Activated naive CD8-positive, alpha-beta T cell treated with anti-CD3 and anti-CD28 coated beads, Interleukin-2, amount 50 U/mL, for 24 hours (primary cell): ENCODE data around the gene PRPS2.

Experiments used
- ATAC-seq: fragments of 150-1000 bp; cut with Tn5 transposase; one replicate; pipeline ENCODE4 v1.10.0; 2021
- DNase-seq: peaks from one replicate; pipeline ENCODE4 v3.0.0; 2021
- H3K27ac Mint-ChIP-seq: one replicate; pipeline ENCODE4 v1.8.0; 2021; ENCODE audit warnings: mild to moderate bottlenecking, mixed read lengths
- H3K27me3 Mint-ChIP-seq: one replicate; pipeline ENCODE4 v1.8.0; 2021; ENCODE audit warnings: mixed read lengths
- H3K36me3 Mint-ChIP-seq: one replicate; pipeline ENCODE4 v1.8.0; 2021; ENCODE audit warnings: low read depth, mixed read lengths
- H3K4me1 Mint-ChIP-seq: one replicate; pipeline ENCODE4 v1.8.0; 2021; ENCODE audit warnings: mixed read lengths
- H3K4me3 Mint-ChIP-seq: one replicate; pipeline ENCODE4 v1.8.0; 2021; ENCODE audit warnings: mild to moderate bottlenecking, moderate library complexity, mixed read lengths
- H3K9me3 Mint-ChIP-seq: one replicate; pipeline ENCODE4 v1.8.0; 2021; ENCODE audit warnings: mixed read lengths

The PRPS2 gene

DNA sequence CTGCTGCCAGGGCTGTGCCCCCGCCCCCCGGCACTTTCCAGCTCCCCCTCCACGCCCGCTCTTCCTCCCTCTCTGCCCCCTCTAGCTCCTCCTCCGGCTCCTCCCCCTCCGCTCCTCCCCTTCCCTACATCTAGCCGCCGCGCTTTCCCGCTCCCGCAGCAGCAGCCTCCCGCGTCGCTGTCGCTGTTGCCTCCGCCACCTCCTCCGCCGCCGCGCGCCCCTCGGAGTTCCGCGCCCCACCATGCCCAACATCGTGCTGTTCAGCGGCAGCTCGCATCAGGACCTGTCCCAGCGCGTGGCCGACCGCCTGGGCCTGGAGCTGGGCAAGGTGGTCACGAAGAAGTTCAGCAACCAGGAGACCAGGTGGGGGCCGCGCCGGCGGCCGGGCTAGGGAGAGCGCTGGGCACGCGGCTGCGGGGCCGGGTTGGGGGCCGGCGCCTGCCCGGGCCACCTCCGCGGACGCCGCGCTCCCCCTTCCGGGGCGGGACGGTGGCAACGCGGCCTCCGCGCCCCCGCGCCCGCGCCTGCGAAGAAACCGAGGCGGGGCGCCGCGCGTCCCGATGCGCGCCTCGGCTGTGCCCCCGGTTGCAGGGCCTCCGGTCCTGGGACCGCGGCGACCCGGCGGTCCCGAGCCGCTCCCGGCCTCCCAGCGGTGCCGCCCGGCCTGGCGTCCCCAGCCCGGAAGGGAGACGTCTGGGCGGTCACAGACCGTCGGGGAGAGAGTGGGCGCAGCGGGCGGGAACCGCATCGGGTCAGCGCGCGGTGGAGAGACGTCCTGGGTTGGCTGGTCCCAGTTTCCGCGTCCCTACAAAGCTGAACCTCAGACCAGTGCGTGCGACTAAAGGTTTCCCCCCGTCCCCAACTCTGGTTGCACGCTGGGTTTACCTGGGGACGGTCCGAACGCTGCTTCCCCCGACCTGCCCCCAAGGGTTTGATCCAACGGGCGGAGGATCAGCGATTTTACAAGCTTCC lies at the start of gene PRPS2:
PRPS2 (plus strand) TSS at position 156 of the 972 bp plus-strand sequence; CDS start at position 242, 86 bp downstream.
- Mint-ChIP-seq H3K27me3 (no peaks in the 10 kb centered on the region), H3K9me3 (no peaks in the 10 kb centered on the region), H3K27ac (peak within 1 kb of the TSS; percentile 75), H3K4me3 (peak within 1 kb of the TSS; percentile 81), H3K36me3 (peaks cover 25% of the 10 kb centered on the region), H3K4me1 (peaks cover 29% of the 10 kb centered on the region)
- peak; percentile 92 for ATAC-seq
- DNase-seq: peak; percentile 75

DNA sequence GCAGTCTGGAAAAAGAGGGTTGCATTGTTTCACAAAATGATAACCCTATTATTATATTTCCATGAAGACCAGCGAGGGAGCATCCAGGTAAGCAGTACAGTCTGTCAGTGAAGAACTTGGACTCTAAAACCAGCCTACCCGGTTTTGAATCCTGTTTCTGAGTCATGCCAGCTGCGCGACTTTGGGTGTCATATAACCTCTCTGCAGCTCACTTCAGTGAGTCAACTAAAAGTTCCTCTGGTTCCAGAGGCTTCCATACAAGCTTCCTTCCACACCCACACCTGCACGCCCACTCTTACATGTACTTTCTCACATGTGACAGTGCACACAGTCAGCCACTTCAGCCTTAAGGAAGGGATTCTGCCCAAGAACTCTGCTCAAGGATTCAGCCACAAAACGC lies 49.8 kb upstream of the PRPS2 start:
- no peaks in the 10 kb centered on the region for H3K9me3 Mint-ChIP-seq
- no peaks in the 10 kb centered on the region for H3K4me1 Mint-ChIP-seq
- ATAC-seq: no peak
- H3K36me3 Mint-ChIP-seq: no peaks in the 10 kb centered on the region
- no peak overlapping the region for H3K4me3 Mint-ChIP-seq
- peaks cover 3% of the 10 kb centered on the region for H3K27me3 Mint-ChIP-seq
- no peak overlapping the region for H3K27ac Mint-ChIP-seq
- DNase-seq: no peak

DNA sequence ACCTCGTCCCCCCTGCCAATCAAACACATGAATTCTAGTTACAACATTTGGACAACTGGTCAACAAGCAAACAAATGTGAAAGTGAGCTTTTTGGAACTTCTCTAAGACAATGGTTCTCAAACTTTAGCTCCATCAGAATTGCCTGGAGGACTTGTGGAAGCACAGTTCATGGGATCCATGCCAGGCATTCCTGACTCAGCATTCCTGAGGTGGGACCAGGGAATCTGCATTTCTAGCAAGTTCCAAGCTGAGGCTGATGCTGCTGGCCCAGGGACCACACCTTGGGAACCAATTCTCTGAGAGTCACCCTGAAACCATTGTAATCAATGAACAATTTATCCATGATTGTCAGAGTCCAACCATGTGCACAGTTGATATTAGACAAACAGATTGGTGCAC lies 43.8 kb upstream of the PRPS2 start:
- DNase-seq: no peak
- ATAC-seq: no peak
- H3K36me3 Mint-ChIP-seq: no peaks in the 10 kb centered on the region
- no peaks in the 10 kb centered on the region for H3K4me1 Mint-ChIP-seq
- H3K27ac Mint-ChIP-seq: no peak overlapping the region
- H3K4me3 Mint-ChIP-seq: no peak overlapping the region
- H3K27me3 Mint-ChIP-seq: no peaks in the 10 kb centered on the region
- H3K9me3 Mint-ChIP-seq: no peaks in the 10 kb centered on the region

DNA sequence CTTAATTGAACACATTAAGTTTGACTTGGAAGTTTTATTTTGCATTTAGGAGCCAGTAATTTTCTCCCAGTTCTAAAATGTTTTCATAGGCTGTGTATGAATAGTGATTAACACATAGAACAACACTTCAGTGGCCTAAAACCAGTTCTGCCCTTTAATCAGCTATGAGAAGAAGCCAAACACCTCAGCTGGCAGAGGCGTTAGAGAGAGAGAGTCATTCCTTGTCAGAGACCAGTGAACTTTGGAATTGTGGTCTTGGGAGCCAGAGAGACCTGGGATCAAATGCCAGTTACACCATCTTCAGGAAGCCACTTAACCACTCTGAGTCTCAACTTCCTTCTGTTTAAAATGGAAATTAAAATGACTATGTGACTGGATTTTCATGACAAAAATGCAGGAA lies 39.3 kb upstream of the PRPS2 start:
- no peak for DNase-seq
- no peaks in the 10 kb centered on the region for H3K27me3 Mint-ChIP-seq
- ATAC-seq: no peak
- H3K36me3 Mint-ChIP-seq: no peaks in the 10 kb centered on the region
- no peak overlapping the region for H3K27ac Mint-ChIP-seq
- H3K4me3 Mint-ChIP-seq: no peak overlapping the region
- no peaks in the 10 kb centered on the region for H3K4me1 Mint-ChIP-seq
- H3K9me3 Mint-ChIP-seq: no peaks in the 10 kb centered on the region

DNA sequence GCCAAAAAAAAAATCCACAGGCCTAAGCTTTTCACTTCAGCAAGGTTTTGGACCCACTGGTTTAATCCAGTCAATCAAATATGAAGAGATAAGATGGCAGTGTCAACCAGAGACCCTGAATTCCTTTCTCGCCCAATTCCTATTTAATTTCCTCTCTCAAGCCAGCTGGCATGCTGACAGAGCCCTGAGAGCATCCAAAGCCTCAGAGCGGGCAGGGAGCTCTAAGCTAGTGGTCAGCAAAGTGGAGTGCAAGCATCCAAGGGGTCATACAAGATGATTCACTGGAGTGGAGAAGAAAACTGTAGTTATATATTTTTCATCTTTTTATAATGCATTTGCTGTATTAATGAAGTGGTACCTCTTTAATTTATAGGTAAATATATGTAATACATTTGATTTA lies 37.8 kb upstream of the PRPS2 start:
- ATAC-seq (no peak), DNase-seq (no peak)
- no peaks in the 10 kb centered on the region for H3K36me3 Mint-ChIP-seq
- no peaks in the 10 kb centered on the region for H3K9me3 Mint-ChIP-seq
- H3K4me3 Mint-ChIP-seq: no peak overlapping the region
- H3K4me1 Mint-ChIP-seq: no peaks in the 10 kb centered on the region
- no peak overlapping the region for H3K27ac Mint-ChIP-seq
- H3K27me3 Mint-ChIP-seq: no peaks in the 10 kb centered on the region

DNA sequence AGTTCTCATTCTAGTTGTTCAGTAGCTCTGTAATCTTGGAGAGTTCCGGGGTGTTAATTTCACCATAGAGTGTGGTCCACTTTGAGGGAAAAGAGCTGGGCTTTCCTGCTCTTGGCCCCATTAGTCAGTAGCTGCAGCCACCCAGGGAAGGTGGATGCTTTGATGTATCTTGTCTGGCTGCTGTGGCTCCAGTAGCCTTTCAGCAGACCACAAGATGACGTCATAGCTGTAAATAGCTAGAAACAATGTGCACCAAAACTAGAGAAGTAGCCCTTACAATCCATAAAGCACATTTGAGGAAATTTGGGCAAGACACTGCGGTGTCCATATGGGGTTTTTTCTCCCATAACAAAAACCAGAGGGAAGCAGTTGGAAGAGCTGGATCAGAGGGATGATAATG lies 32.9 kb upstream of the PRPS2 start:
- no peaks in the 10 kb centered on the region for H3K4me1 Mint-ChIP-seq
- H3K36me3 Mint-ChIP-seq: no peaks in the 10 kb centered on the region
- H3K27ac Mint-ChIP-seq: no peak overlapping the region
- no peaks in the 10 kb centered on the region for H3K9me3 Mint-ChIP-seq
- ATAC-seq (no peak), DNase-seq (no peak)
- no peak overlapping the region for H3K4me3 Mint-ChIP-seq
- no peaks in the 10 kb centered on the region for H3K27me3 Mint-ChIP-seq

DNA sequence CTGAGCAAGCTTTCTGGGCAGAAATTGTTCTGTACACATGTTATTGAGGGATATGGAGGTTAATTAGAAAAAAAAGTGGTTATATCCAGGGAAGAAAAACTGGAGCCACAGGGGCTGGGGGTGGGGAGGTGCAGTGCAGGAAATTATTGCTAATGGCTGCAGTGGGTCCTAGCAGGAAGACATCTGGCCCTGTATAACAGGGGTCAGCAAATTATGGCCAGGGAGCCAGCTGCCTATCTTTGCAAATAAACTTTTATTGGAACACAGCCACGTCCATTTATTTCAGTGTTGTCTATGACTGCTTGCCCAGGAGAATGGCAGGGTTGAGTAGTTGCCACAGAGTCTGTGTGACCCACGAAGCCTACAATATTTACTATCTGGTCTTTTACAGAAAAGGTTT lies 23.4 kb upstream of the PRPS2 start:
- peaks cover 10% of the 10 kb centered on the region for H3K4me1 Mint-ChIP-seq
- no peak overlapping the region for H3K4me3 Mint-ChIP-seq
- no peak for ATAC-seq
- no peaks in the 10 kb centered on the region for H3K36me3 Mint-ChIP-seq
- no peak overlapping the region for H3K27ac Mint-ChIP-seq
- H3K27me3 Mint-ChIP-seq: peaks cover 16% of the 10 kb centered on the region
- DNase-seq: no peak
- H3K9me3 Mint-ChIP-seq: no peaks in the 10 kb centered on the region

DNA sequence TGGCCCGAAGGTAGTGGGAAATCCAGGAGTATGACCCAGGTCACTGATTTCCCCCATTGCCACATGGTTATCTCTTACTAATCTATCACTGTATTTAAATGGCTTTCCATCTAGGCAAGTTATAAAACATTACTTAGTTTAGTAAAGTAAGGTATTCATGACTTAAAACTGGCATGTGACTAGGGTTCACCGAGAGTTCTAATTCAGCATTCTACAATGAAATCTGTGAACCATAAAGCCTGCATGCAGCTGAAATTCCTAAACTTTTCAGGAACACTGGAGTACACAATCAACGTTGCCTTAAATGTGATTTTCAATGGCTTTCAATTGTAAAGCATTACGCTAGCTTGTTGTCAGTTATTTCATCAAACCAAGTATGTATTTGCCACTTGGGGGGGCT lies 22.7 kb upstream of the PRPS2 start:
- H3K4me1 Mint-ChIP-seq: peaks cover 10% of the 10 kb centered on the region
- peaks cover 16% of the 10 kb centered on the region for H3K27me3 Mint-ChIP-seq
- H3K36me3 Mint-ChIP-seq: no peaks in the 10 kb centered on the region
- no peak for DNase-seq
- H3K9me3 Mint-ChIP-seq: no peaks in the 10 kb centered on the region
- no peak overlapping the region for H3K4me3 Mint-ChIP-seq
- no peak overlapping the region for H3K27ac Mint-ChIP-seq
- no peak for ATAC-seq

DNA sequence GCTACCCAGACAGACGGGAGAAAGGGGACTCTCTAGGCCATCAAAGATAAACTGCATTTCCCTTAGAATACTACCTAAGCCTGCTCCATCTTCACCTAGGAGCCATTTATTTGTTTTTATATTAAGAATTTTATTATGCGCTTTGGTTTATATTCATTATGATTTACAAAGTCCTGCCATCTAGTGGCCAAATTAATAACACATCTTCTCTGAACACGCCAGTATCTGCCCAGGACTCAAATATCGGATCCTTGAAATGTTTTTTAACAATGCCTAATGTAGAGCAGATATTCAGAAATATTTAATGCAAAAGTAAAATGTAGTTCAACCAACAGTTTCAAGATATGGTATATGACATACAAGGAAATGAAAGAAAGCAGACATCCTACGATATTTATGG lies 20.8 kb upstream of the PRPS2 start:
- peaks cover 14% of the 10 kb centered on the region for H3K27me3 Mint-ChIP-seq
- no peaks in the 10 kb centered on the region for H3K9me3 Mint-ChIP-seq
- peaks cover 10% of the 10 kb centered on the region for H3K4me1 Mint-ChIP-seq
- ATAC-seq: no peak
- no peaks in the 10 kb centered on the region for H3K36me3 Mint-ChIP-seq
- no peak overlapping the region for H3K27ac Mint-ChIP-seq
- no peak overlapping the region for H3K4me3 Mint-ChIP-seq
- DNase-seq: no peak

DNA sequence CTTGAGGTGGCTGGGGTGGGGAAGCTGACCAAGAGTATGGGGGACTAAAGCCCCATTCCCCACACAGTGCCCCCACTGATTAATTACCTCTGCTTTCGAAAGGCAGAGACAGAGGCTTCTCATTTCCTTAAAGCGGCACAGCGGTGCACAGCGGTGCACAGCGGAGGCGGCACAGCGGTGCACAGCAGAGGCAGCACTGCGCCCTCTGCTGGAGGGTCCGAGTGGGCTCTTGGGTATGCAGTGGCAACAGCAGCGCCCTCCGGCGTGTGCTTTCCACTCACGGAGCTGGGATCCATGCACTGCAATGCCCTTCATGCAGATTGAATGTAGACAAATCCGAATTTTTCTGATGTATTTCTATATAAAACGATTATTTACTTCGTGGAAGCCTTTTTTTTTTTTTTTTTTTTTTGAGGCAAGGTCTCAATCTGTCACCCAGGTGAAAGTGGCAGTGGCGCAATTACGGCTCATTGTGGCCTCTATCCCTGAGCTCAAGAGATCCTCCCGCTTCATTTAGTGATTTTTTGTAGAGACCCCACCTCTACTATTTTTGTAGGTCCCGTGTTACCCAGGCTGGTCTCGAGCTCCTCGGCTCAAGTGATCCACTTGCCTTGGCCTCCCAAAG lies 19.7 kb upstream of the PRPS2 start:
- H3K4me1 Mint-ChIP-seq: peaks cover 10% of the 10 kb centered on the region
- DNase-seq (peak; percentile 67), ATAC-seq (peak; percentile 100)
- H3K9me3 Mint-ChIP-seq: no peaks in the 10 kb centered on the region
- H3K4me3 Mint-ChIP-seq: no peak overlapping the region
- H3K27me3 Mint-ChIP-seq: peaks cover 17% of the 10 kb centered on the region
- H3K36me3 Mint-ChIP-seq: no peaks in the 10 kb centered on the region
- no peak overlapping the region for H3K27ac Mint-ChIP-seq

DNA sequence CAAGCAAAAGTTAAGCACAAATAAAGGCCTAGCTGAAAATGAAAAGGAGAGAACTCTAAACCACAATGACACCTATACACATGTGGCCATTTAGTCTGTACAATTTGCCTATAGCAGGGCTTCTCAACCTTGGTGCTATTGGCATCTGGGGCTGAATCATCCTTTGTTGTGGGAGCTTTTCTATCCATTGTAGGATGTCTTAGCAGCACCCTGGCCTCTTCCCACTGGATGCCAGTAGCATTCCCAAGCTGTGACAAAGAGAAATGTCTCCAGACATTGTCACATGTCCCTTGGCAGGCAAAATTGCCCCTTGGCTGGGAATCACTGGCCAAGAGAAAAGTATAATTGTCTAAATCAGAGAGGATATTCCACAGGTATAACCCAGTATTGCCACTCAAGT lies 13.5 kb upstream of the PRPS2 start:
- H3K4me3 Mint-ChIP-seq: no peak overlapping the region
- ATAC-seq (no peak), DNase-seq (no peak)
- H3K27me3 Mint-ChIP-seq: peaks cover 6% of the 10 kb centered on the region
- H3K27ac Mint-ChIP-seq: no peak overlapping the region
- no peaks in the 10 kb centered on the region for H3K4me1 Mint-ChIP-seq
- no peaks in the 10 kb centered on the region for H3K36me3 Mint-ChIP-seq
- no peaks in the 10 kb centered on the region for H3K9me3 Mint-ChIP-seq

DNA sequence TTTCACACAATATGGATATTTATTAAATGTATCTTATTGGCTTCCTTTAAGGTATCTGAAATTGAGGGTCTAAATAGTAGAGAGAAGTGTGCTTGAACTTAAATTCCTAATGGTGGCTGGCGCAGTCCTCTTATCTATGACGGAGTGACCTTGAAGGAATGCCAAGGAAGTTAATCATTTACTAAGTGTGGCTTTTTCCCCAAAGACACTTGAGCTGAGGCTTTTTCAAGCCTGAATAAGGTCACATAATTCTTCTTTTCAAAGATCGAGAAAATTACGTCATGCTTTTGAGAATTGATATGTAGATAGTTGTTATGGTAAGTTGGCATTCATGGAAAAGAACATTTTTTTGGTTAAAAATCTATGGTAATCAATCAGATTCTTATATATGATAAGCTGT lies 11.7 kb upstream of the PRPS2 start:
- Mint-ChIP-seq H3K4me1 (no peaks in the 10 kb centered on the region), H3K9me3 (no peaks in the 10 kb centered on the region), H3K27me3 (peaks cover 3% of the 10 kb centered on the region), H3K27ac (no peak overlapping the region), H3K4me3 (no peak overlapping the region), H3K36me3 (no peaks in the 10 kb centered on the region)
- no peak for ATAC-seq
- DNase-seq: no peak

DNA sequence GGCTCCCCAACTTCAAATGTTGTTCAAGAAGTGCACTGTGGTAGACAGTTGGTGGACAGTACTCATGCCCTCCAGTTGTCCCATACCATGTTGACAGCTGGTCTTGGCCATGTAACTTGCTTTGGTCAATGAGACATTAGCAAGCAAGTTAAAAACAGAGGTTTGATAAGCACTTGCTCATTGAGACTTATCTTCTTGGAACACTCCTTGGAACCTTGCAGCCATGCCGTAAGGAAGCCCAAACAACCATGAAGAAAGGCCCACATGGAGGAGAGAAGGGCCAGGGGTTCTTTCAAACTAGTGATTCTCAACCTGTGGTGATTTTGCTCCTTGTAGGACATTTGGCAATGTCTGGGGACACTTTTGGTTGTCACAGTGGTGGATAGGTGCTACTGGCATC lies 2.6 kb upstream of the PRPS2 start:
- no peak for DNase-seq
- Mint-ChIP-seq H3K36me3 (peaks cover 11% of the 10 kb centered on the region), H3K27me3 (no peaks in the 10 kb centered on the region), H3K27ac (no peak overlapping the region), H3K4me3 (no peak overlapping the region), H3K4me1 (peaks cover 23% of the 10 kb centered on the region), H3K9me3 (no peaks in the 10 kb centered on the region)
- no peak for ATAC-seq

DNA sequence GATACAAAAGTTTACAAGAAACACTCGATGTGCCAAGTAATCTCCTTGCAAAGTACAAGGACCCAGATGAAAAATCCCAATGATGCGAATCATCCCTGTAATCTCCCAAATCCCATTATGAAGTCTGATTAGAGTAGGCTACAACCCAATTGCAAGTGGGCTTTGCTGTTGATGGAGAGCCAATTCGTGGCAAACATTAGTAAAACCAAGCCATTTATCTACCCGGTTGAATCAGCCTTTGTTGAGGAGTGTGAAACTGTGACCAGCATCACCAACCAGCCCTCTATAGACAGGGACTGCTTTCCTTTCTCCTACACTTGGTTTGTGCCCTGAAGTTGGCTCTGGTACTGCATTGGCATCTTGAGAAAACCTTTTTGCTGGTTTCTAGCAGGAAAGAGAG lies 1.2 kb upstream of the PRPS2 start:
- no peaks in the 10 kb centered on the region for H3K9me3 Mint-ChIP-seq
- H3K36me3 Mint-ChIP-seq: peaks cover 22% of the 10 kb centered on the region

DNA sequence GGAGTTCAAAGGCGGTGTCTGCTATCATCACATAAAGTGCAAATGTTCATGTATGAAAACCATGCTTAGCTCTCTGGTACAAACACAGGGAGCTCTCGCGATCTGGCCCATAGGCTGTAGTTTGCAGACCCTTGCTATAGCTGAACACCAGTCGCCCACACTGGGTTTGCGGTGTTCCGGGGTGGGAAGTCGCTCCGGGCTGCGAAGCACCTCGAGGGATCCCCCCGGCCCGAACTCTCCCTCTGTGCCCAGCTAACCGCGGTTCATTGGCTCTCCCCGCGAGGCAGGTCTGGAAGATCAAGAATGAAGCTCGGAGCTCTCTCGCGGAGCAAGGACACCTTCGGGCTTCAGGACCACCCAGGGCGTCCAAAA lies 341 bp upstream of the PRPS2 start:
- Mint-ChIP-seq H3K27me3 (no peaks in the 10 kb centered on the region), H3K36me3 (peaks cover 25% of the 10 kb centered on the region), H3K27ac (peak overlapping the region; percentile 71), H3K4me1 (peaks cover 29% of the 10 kb centered on the region), H3K9me3 (no peaks in the 10 kb centered on the region), H3K4me3 (peak overlapping the region; percentile 79)
- ATAC-seq (peak; percentile 17), DNase-seq (no peak)

More for the DNA sequence above, 1.2 kb upstream of the PRPS2 start:
- no peak overlapping the region for H3K27ac Mint-ChIP-seq
- no peaks in the 10 kb centered on the region for H3K27me3 Mint-ChIP-seq
- DNase-seq (no peak), ATAC-seq (no peak)
- H3K4me1 Mint-ChIP-seq: peaks cover 28% of the 10 kb centered on the region
- H3K4me3 Mint-ChIP-seq: peak overlapping the region; percentile 79
